Sigmoid colon (tissue), 3 donors: ENCODE results near the gene CCNK.

Source experiments
- CTCF ChIP-seq, 4 experiments: fragments of 450-650 bp in 3 of 4; fragments of 200-600 bp in 1 of 4; IDR thresholded peaks; one replicate each; pipeline ENCODE4 v1.5.1; 2016 to 2019; ENCODE audit warnings: antibody characterized with exemption in 4 of 4, mild to moderate bottlenecking in 3 of 4, moderate library complexity in 2 of 4
- POLR2A ChIP-seq, 2 donors: fragments of 450-650 bp; IDR thresholded peaks; one replicate each; pipeline ENCODE4 v1.6.1; 2016; ENCODE audit warnings: antibody characterized with exemption in 2 of 2, mild to moderate bottlenecking in 2 of 2, moderate library complexity in 2 of 2

- TF ChIP-seq CTCF (IDR thresholded peaks at IDR 0.05): no peak
- TF ChIP-seq POLR2A (IDR thresholded peaks at IDR 0.05): no peak
Observed at GRCh38 chr14:99550387-99550992, 69.3 kb downstream of the CCNK start.
